KMS-11 (cell line): ENCODE measurements around the gene SDK2.

ENCODE experiments used
- H2AFZ ChIP-seq: fragments of 200-600 bp; sonication (generic); 2 replicates; pipeline ENCODE4 v1.6.1; 2016; ENCODE audit warnings: antibody characterized with exemption, mixed run types, low read depth
- H3K27ac ChIP-seq: fragments of 200-600 bp; sonication (generic); 2 replicates; pipeline ENCODE4 v1.6.1; 2016; ENCODE audit warnings: mild to moderate bottlenecking, mixed run types
- H3K27me3 ChIP-seq: fragments of 200-600 bp; sonication (generic); 2 replicates; pipeline ENCODE4 v1.6.1; 2017; ENCODE audit warnings: mild to moderate bottlenecking, low read depth, mixed run types, moderate library complexity; ENCODE audit not compliant: insufficient read depth
- H3K36me3 ChIP-seq: fragments of 200-600 bp; sonication (generic); 2 replicates; pipeline ENCODE4 v1.6.1; 2017; ENCODE audit warnings: mild to moderate bottlenecking, mixed run types; ENCODE audit not compliant: insufficient read depth
- H3K4me1 ChIP-seq: fragments of 200-600 bp; sonication (generic); 2 replicates; pipeline ENCODE4 v1.6.1; 2016; ENCODE audit warnings: mild to moderate bottlenecking, low read depth, mixed run types; ENCODE audit not compliant: poor library complexity, severe bottlenecking
- H3K4me2 ChIP-seq: fragments of 200-600 bp; sonication (generic); 2 replicates; pipeline ENCODE4 v1.7.0; 2016; ENCODE audit warnings: mild to moderate bottlenecking, mixed run types
- H3K4me3 ChIP-seq: fragments of 200-600 bp; sonication (generic); IDR thresholded peaks from 2 replicates; pipeline ENCODE4 v1.6.1; 2017; ENCODE audit warnings: low read depth, low read length, mixed read lengths; ENCODE audit not compliant: insufficient read depth
- H3K79me2 ChIP-seq: fragments of 200-600 bp; sonication (generic); 2 replicates; pipeline ENCODE4 v1.6.1; 2016; ENCODE audit warnings: low read depth, mixed run types; ENCODE audit not compliant: insufficient read depth
- H3K9ac ChIP-seq: fragments of 200-600 bp; sonication (generic); 2 replicates; pipeline ENCODE4 v1.6.1; 2016; ENCODE audit warnings: mild to moderate bottlenecking, mixed run types
- H4K20me1 ChIP-seq: fragments of 200-600 bp; sonication (generic); 2 replicates; pipeline ENCODE4 v1.6.1; 2016; ENCODE audit warnings: mild to moderate bottlenecking, mixed run types; ENCODE audit not compliant: insufficient read depth
- CTCF ChIP-seq: fragments of 200-600 bp; sonication (generic); conservative IDR thresholded peaks from 2 replicates; pipeline ENCODE4 v1.6.1; 2017; ENCODE audit warnings: low read depth, mild to moderate bottlenecking, antibody characterized with exemption, low read length, moderate library complexity, mixed read lengths

SDK2 gene

GRCh38 chr17:73560661-73561060 is 83.6 kb downstream of the SDK2 start:
- TF ChIP-seq CTCF: no peak
- Histone ChIP-seq H2AFZ (no peak overlapping the region), H3K4me3 (no peak overlapping the region), H3K4me1 (no peaks in the 10 kb centered on the region), H3K79me2 (no peaks in the 10 kb centered on the region), H4K20me1 (no peaks in the 10 kb centered on the region), H3K9ac (no peak overlapping the region), H3K27me3 (peaks cover 48% of the 10 kb centered on the region), H3K4me2 (no peak overlapping the region), H3K27ac (no peak overlapping the region), H3K36me3 (no peaks in the 10 kb centered on the region)

- Histone ChIP-seq H3K27ac (no peak overlapping the region), H3K79me2 (no peaks in the 10 kb centered on the region), H3K9ac (no peak overlapping the region), H3K4me3 (no peak overlapping the region), H3K36me3 (no peaks in the 10 kb centered on the region), H4K20me1 (no peaks in the 10 kb centered on the region), H3K4me1 (no peaks in the 10 kb centered on the region), H2AFZ (no peak overlapping the region), H3K4me2 (no peak overlapping the region), H3K27me3 (peaks cover 53% of the 10 kb centered on the region)
- no peak for TF ChIP-seq CTCF
Observed at GRCh38 chr17:73559532-73559931, 84.7 kb downstream of the SDK2 start.

- H3K36me3 ChIP-seq: no peaks in the 10 kb centered on the region
- no peak overlapping the region for H3K9ac ChIP-seq
- H3K4me1 ChIP-seq: no peaks in the 10 kb centered on the region
- no peaks in the 10 kb centered on the region for H3K79me2 ChIP-seq
- no peak overlapping the region for H2AFZ ChIP-seq
- H3K27me3 ChIP-seq: peaks cover 58% of the 10 kb centered on the region
- no peak overlapping the region for H3K27ac ChIP-seq
- no peak for TF ChIP-seq CTCF
- H3K4me3 ChIP-seq: no peak overlapping the region
- no peaks in the 10 kb centered on the region for H4K20me1 ChIP-seq
- H3K4me2 ChIP-seq: no peak overlapping the region
Observed at GRCh38 chr17:73555199-73555960, 88.9 kb downstream of the SDK2 start.

- no peak for TF ChIP-seq CTCF
- no peaks in the 10 kb centered on the region for H3K36me3 ChIP-seq
- H3K79me2 ChIP-seq: no peaks in the 10 kb centered on the region
- H3K9ac ChIP-seq: no peak overlapping the region
- H3K4me1 ChIP-seq: no peaks in the 10 kb centered on the region
- H3K4me3 ChIP-seq: no peak overlapping the region
- H3K4me2 ChIP-seq: no peak overlapping the region
- H4K20me1 ChIP-seq: no peaks in the 10 kb centered on the region
- no peak overlapping the region for H2AFZ ChIP-seq
- H3K27ac ChIP-seq: no peak overlapping the region
- H3K27me3 ChIP-seq: peaks cover 62% of the 10 kb centered on the region
Observed at GRCh38 chr17:73554498-73554897, 89.7 kb downstream of the SDK2 start.
